MM.1S (cell line): ENCODE measurements around the gene CFAP54.

Experiments used
- DNase-seq: peaks from one replicate; pipeline ENCODE4 v3.0.0-alpha.2; 2015
- H2AFZ ChIP-seq: fragments of 300-600 bp; sonication (generic); 2 replicates; pipeline ENCODE4 v1.6.0; 2016; ENCODE audit warnings: antibody characterized with exemption, low read length
- H3F3A ChIP-seq: fragments of 300-600 bp; sonication (generic); 2 replicates; pipeline ENCODE4 v1.6.1; 2016; ENCODE audit warnings: mild to moderate bottlenecking, antibody characterized with exemption, low read length, moderate library complexity, mixed read lengths; ENCODE audit not compliant: insufficient read depth
- H3K27ac ChIP-seq: fragments of 300-600 bp; sonication (generic); 2 replicates; pipeline ENCODE4 v1.5.1; 2016; ENCODE audit warnings: mild to moderate bottlenecking, low read length
- H3K27me3 ChIP-seq: fragments of 300-600 bp; sonication (generic); replicated peaks from 2 replicates; pipeline ENCODE4 v1.6.0; 2016; ENCODE audit warnings: low read length; ENCODE audit not compliant: insufficient read depth
- H3K36me3 ChIP-seq: fragments of 300-600 bp; sonication (generic); replicated peaks from 2 replicates; pipeline ENCODE4 v1.6.1; 2016; ENCODE audit warnings: mild to moderate bottlenecking, low read length, mixed read lengths; ENCODE audit not compliant: insufficient read depth
- H3K4me1 ChIP-seq: fragments of 300-600 bp; sonication (generic); 2 replicates; pipeline ENCODE4 v1.6.1; 2016; ENCODE audit warnings: low read length, mixed read lengths
- H3K4me2 ChIP-seq: fragments of 300-600 bp; sonication (generic); 2 replicates; pipeline ENCODE4 v1.6.0; 2016; ENCODE audit warnings: low read depth, low read length
- H3K4me3 ChIP-seq: fragments of 300-600 bp; sonication (generic); 2 replicates; pipeline ENCODE4 v1.5.1; 2016; ENCODE audit warnings: low read length, mixed read lengths
- H3K79me2 ChIP-seq: fragments of 300-600 bp; sonication (generic); 2 replicates; pipeline ENCODE4 v1.6.1; 2016; ENCODE audit warnings: mixed run types, low read length, mixed read lengths
- H3K9ac ChIP-seq: fragments of 300-600 bp; sonication (generic); 2 replicates; pipeline ENCODE4 v1.6.1; 2016; ENCODE audit warnings: low read length, mixed read lengths
- H3K9me2 ChIP-seq: fragments of 300-600 bp; sonication (generic); replicated peaks from 2 replicates; pipeline ENCODE4 v1.6.1; 2016; ENCODE audit warnings: mild to moderate bottlenecking, low read length, mixed read lengths; ENCODE audit not compliant: insufficient read depth
- H3K9me3 ChIP-seq: fragments of 300-600 bp; sonication (generic); replicated peaks from 2 replicates; pipeline ENCODE4 v1.6.1; 2016; ENCODE audit warnings: mild to moderate bottlenecking, low read length, mixed read lengths; ENCODE audit not compliant: insufficient read depth
- H4K20me1 ChIP-seq: fragments of 300-600 bp; sonication (generic); 2 replicates; pipeline ENCODE4 v1.6.1; 2016; ENCODE audit warnings: mild to moderate bottlenecking, low read length, moderate library complexity, mixed read lengths; ENCODE audit not compliant: insufficient read depth
- EZH2 ChIP-seq: fragments of 300-600 bp; sonication (generic); optimal IDR thresholded peaks from 2 replicates; pipeline ENCODE3; 2017; ENCODE audit warnings: low read depth, mild to moderate bottlenecking, antibody characterized with exemption, low read length, mixed read lengths
- EZH2phosphoT487 ChIP-seq: fragments of 300-600 bp; sonication (generic); IDR thresholded peaks from 2 replicates; pipeline ENCODE4 v1.6.1; 2018; ENCODE audit warnings: antibody characterized with exemption, low read length
- TF ChIP-seq, protein P1 (sequence below): fragments of 300-600 bp; sonication (generic); IDR thresholded peaks from 2 replicates; pipeline ENCODE4 v1.5.1; 2016; ENCODE audit warnings: antibody characterized with exemption, low read length, mixed read lengths

Gene CFAP54

DNA sequence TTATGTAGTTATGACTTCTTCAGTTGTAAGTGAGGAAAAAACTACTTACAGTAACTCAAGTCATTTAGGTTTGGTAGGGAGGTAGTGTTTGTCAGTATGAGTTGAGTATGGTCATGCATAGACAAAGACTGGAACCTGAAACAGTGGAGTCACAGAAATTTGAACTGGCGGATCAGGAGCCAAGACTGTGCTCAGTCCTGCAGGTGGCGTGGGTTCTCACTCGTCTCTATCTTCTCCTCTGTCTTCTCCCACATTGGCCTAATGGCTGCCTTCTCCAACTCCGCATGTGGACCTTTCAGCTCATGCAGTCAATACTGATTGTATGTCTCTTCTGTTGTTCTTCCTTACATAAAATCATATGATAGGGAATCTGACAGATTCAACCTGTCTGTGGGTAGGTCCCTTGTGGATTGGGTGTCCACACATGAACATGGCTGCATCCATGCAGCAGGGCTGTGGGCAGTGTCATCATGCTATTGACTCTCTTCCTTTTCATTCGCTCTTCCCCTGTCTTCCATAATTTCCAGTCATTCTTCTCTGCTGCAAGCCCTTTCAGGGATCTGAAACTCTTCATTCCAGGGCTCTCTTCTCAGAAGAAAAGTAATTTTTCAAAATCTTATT lies 338.9 kb downstream of the CFAP54 start:
- no peaks in the 10 kb centered on the region for H3F3A ChIP-seq
- no peaks in the 10 kb centered on the region for H4K20me1 ChIP-seq
- no peak overlapping the region for H3K9ac ChIP-seq
- no peaks in the 10 kb centered on the region for H3K36me3 ChIP-seq
- no peaks in the 10 kb centered on the region for H3K27me3 ChIP-seq
- H2AFZ ChIP-seq: no peak overlapping the region
- no peaks in the 10 kb centered on the region for H3K9me3 ChIP-seq
- no peaks in the 10 kb centered on the region for H3K9me2 ChIP-seq
- H3K27ac ChIP-seq: no peak overlapping the region
- no peaks in the 10 kb centered on the region for H3K4me1 ChIP-seq
- no peak for DNase-seq
- no peak overlapping the region for H3K4me3 ChIP-seq
- H3K79me2 ChIP-seq: no peaks in the 10 kb centered on the region
- TF ChIP-seq, protein P1, sequence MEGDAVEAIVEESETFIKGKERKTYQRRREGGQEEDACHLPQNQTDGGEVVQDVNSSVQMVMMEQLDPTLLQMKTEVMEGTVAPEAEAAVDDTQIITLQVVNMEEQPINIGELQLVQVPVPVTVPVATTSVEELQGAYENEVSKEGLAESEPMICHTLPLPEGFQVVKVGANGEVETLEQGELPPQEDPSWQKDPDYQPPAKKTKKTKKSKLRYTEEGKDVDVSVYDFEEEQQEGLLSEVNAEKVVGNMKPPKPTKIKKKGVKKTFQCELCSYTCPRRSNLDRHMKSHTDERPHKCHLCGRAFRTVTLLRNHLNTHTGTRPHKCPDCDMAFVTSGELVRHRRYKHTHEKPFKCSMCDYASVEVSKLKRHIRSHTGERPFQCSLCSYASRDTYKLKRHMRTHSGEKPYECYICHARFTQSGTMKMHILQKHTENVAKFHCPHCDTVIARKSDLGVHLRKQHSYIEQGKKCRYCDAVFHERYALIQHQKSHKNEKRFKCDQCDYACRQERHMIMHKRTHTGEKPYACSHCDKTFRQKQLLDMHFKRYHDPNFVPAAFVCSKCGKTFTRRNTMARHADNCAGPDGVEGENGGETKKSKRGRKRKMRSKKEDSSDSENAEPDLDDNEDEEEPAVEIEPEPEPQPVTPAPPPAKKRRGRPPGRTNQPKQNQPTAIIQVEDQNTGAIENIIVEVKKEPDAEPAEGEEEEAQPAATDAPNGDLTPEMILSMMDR: no peak
- TF ChIP-seq EZH2: no peak
- no peak for TF ChIP-seq EZH2phosphoT487
- no peak overlapping the region for H3K4me2 ChIP-seq

DNA sequence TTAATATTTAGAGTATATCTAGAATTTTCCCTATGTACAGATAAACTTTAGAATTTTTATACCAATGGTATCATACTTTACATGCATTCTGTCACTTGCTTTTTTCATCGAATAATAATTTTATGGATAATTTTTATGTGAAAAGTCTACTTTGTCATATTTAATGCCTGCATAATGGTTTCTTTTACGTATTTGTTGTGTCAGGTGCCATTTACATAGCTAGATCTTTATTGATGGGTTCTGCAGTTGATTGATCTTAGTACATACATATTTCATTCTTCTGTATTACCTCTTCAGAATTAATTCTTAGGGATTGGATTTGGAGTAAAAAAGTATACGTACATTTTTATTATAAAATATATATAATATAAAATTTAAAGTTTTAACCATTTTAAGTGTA lies 340.0 kb downstream of the CFAP54 start:
- no peak overlapping the region for H3K4me2 ChIP-seq
- no peaks in the 10 kb centered on the region for H3K36me3 ChIP-seq
- H3K79me2 ChIP-seq: no peaks in the 10 kb centered on the region
- H3K9me3 ChIP-seq: no peaks in the 10 kb centered on the region
- H4K20me1 ChIP-seq: no peaks in the 10 kb centered on the region
- no peaks in the 10 kb centered on the region for H3K27me3 ChIP-seq
- no peaks in the 10 kb centered on the region for H3K9me2 ChIP-seq
- H3K9ac ChIP-seq: no peak overlapping the region
- H3K4me3 ChIP-seq: no peak overlapping the region
- no peak overlapping the region for H2AFZ ChIP-seq
- DNase-seq: no peak
- no peak overlapping the region for H3K27ac ChIP-seq
- no peaks in the 10 kb centered on the region for H3F3A ChIP-seq
- TF ChIP-seq EZH2 (no peak), EZH2phosphoT487 (no peak)
- TF ChIP-seq, protein P1: no peak
- no peaks in the 10 kb centered on the region for H3K4me1 ChIP-seq

DNA sequence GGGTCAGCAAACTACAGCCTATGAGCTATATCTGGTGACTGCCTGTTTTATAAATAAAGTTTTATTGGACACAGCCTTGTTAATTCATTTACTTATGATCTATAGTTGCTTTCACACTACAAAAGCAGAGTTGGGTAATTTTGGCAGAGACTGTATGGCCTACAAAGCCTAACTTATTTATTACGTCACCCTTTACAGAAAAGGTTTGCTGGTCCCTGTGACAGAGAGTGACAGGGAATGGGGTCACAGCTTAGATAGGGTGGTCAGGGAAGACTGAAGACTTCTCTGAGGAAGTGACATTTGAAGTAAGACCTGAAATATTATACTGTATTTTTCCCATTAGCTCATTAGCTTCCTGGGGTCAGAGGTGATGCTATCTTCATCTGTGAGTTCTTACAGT lies 342.0 kb downstream of the CFAP54 start:
- Histone ChIP-seq H3K79me2 (no peaks in the 10 kb centered on the region), H3K4me3 (no peak overlapping the region), H3K9me3 (no peaks in the 10 kb centered on the region), H3K27ac (no peak overlapping the region), H3K36me3 (no peaks in the 10 kb centered on the region), H3K4me2 (no peak overlapping the region), H4K20me1 (no peaks in the 10 kb centered on the region), H3K27me3 (no peaks in the 10 kb centered on the region), H3K9me2 (no peaks in the 10 kb centered on the region), H3F3A (no peaks in the 10 kb centered on the region), H3K4me1 (no peaks in the 10 kb centered on the region), H2AFZ (no peak overlapping the region), H3K9ac (no peak overlapping the region)
- TF ChIP-seq EZH2: no peak
- TF ChIP-seq, protein P1: no peak
- no peak for TF ChIP-seq EZH2phosphoT487
- no peak for DNase-seq
